ENCODE results near the gene TLR9. TPM values are rescaled to one million over a fixed set of nuclear protein-coding genes. Genes with fewer than 3 reads are reported as not detected.

The TLR9 gene
- total RNA-seq, 1 experiment from 2014 or later = 0.14 TPM

DNA sequence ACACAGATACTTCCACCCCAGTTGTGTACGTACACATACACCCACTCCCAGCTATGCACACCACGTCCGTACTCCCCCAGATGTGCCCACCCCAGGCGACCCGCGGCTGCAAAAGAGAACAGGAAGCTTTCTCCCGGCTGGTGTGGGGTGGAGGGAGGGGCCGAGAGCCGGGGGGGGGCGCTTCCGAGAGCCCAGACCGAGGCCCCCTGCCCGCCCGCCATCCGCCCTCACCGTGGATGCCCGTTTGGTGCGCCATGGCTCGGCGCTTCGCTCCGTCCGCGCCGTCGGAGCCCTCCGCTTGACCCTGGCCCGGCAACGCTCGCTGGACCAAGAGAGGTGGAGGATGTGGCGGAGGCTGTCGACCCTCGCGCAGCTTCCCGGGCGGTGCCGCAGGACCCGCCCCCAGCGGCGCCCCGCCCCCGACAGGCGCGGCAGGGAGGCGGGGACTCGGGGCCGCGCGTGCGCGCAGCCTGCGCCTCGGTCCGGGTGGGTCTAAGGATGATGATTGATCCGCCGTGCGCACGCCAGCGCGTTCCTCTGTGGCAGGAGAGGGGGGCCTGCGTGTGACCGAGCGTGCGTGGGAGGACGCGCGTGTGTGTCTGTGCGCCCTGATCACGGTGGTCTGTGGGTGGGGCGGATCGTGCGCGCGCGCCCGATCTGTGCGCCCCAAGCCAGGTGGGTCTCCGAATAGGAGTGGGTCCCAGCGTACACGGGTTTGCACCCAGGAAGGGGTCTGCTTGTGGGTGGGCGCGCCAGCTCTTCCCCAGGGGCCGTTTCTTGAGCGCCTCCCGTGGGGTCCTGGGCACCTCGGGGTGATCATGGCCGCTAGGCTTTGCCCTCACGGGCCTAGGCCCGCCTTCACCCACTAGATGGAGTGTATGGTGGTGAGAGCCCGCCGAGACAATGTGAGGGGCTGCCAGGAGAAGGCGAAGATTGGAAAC lies 13.6 kb upstream of the TLR9 start, which contains the start of gene TWF2:
Gene TWF2 (minus strand): TSS at position 398 of the 941 bp plus-strand sequence. CDS start 142 bp downstream, at position 256.
- peak within 1 kb of the TSS; percentile 89 for H3K27ac Mint-ChIP-seq (ENCODE audit: unreplicated experiment)
- no peaks in the 10 kb centered on the region for H3K27me3 Mint-ChIP-seq (ENCODE audit: unreplicated experiment)
- CTCF ChIA-PET = interaction anchor here (0.7 to 2.0 kb wide), 5 partner anchors 15 to 100 kb away, joined by 3 to 9 read pairs (median 3); no protein-coding TSS in a partner anchor
- peak; percentile 86 for DNase-seq
- TF ChIP-seq, protein P1, sequence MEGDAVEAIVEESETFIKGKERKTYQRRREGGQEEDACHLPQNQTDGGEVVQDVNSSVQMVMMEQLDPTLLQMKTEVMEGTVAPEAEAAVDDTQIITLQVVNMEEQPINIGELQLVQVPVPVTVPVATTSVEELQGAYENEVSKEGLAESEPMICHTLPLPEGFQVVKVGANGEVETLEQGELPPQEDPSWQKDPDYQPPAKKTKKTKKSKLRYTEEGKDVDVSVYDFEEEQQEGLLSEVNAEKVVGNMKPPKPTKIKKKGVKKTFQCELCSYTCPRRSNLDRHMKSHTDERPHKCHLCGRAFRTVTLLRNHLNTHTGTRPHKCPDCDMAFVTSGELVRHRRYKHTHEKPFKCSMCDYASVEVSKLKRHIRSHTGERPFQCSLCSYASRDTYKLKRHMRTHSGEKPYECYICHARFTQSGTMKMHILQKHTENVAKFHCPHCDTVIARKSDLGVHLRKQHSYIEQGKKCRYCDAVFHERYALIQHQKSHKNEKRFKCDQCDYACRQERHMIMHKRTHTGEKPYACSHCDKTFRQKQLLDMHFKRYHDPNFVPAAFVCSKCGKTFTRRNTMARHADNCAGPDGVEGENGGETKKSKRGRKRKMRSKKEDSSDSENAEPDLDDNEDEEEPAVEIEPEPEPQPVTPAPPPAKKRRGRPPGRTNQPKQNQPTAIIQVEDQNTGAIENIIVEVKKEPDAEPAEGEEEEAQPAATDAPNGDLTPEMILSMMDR (IDR thresholded peaks at IDR 0.05; ENCODE audit: unreplicated experiment) = no peak
- peaks cover 51% of the 10 kb centered on the region for H3K36me3 Mint-ChIP-seq (ENCODE audit: insufficient read depth, unreplicated experiment)
- no peaks in the 10 kb centered on the region for H3K9me3 Mint-ChIP-seq (ENCODE audit: low read depth, unreplicated experiment)
- BruUV-seq (replicated peaks) = TSS peak; percentile 84
- intact Hi-C loops (cut with micrococcal nuclease; ENCODE audit: unreplicated experiment) = loop anchor here (5.0 kb wide), 1 partner anchor 38 kb away; the partner anchor contains the start of gene WDR82
- peak within 1 kb of the TSS; percentile 87 for H3K4me3 Mint-ChIP-seq (ENCODE audit: low read depth, unreplicated experiment)
- peaks cover 22% of the 10 kb centered on the region for H3K4me1 Mint-ChIP-seq (ENCODE audit: low read depth, unreplicated experiment)

DNA sequence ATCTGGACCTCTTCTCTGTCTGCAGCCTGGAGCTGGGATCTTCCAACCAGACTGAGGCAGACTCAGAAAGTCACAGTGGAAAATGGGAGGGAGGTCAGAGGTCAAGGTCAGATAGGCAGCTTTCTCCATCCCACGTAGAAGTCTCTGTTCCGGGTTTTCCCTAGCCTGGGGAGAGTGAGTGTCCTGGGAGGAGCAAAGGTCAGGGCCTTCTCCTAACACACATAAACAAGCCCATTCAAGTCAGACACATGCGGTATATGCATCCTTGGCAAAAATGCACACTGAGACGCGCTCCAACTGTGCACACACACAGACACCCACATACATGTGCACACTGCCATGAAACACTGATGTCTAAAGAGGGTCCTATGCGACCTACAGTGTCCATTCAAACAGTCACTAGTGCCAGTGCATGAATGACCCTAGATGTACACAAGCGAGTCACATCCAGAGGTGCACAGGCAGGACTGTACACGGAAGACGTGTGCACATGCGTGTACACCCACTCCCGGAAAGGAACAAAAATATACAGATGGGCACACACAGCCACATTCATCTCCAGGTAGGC lies 12.8 kb upstream of the TLR9 start:
- BruUV-seq (replicated peaks) = TSS peak; percentile 75
- CTCF ChIA-PET = interaction anchor here (1.1 to 2.0 kb wide), 3 partner anchors 10 to 101 kb away, joined by 3 to 9 read pairs (median 7); no protein-coding TSS in a partner anchor
- Mint-ChIP-seq H3K4me3 (ENCODE audit: low read depth, unreplicated experiment) (peak overlapping the region; percentile 87), H3K9me3 (ENCODE audit: low read depth, unreplicated experiment) (no peaks in the 10 kb centered on the region), H3K27me3 (ENCODE audit: unreplicated experiment) (no peaks in the 10 kb centered on the region), H3K27ac (ENCODE audit: unreplicated experiment) (no peak overlapping the region), H3K36me3 (ENCODE audit: insufficient read depth, unreplicated experiment) (peaks cover 51% of the 10 kb centered on the region), H3K4me1 (ENCODE audit: low read depth, unreplicated experiment) (peaks cover 22% of the 10 kb centered on the region)
- DNase-seq = no peak
- TF ChIP-seq, protein P1 (IDR thresholded peaks at IDR 0.05; ENCODE audit: unreplicated experiment) = no peak
- intact Hi-C loops (cut with micrococcal nuclease; ENCODE audit: unreplicated experiment) = loop anchor here (5.0 kb wide), 1 partner anchor 39 kb away; the partner anchor contains the start of gene WDR82

DNA sequence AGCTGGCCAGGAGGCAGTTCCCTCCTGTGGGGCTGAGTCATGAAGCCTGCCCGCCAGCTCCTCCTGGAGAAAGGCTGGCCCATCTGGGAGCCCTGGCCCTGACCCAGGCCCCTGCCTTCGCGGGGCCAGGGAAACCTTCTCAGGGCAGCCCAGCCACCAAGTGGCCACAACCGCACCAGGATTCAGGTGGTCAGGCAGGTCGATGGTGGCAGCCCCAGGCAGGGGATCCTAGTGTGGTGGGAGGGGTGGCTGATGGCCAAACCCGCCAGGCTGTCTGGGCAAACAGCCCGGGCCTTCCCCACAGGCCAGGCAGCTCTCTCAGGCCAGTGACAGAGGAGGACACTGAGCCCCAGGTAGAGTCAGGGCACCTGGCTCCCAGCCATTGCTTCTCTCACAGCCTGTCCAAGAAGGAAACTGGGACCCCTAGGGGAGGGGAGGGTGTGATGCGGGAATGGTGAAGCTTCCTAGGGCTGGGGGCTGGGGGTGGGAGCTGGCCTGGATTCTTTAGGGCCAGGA lies 12.3 kb upstream of the TLR9 start:
- H3K27me3 Mint-ChIP-seq (ENCODE audit: unreplicated experiment) = no peaks in the 10 kb centered on the region
- no TSS peak for BruUV-seq (replicated peaks)
- H3K4me3 Mint-ChIP-seq (ENCODE audit: low read depth, unreplicated experiment) = peak overlapping the region; percentile 87
- H3K27ac Mint-ChIP-seq (ENCODE audit: unreplicated experiment) = peak overlapping the region; percentile 86
- intact Hi-C loops (cut with micrococcal nuclease; ENCODE audit: unreplicated experiment) = loop anchor here (5.0 kb wide), 1 partner anchor 40 kb away; the partner anchor contains the start of gene WDR82
- peak; percentile 75 for DNase-seq
- peaks cover 51% of the 10 kb centered on the region for H3K36me3 Mint-ChIP-seq (ENCODE audit: insufficient read depth, unreplicated experiment)
- H3K4me1 Mint-ChIP-seq (ENCODE audit: low read depth, unreplicated experiment) = peaks cover 22% of the 10 kb centered on the region
- no peaks in the 10 kb centered on the region for H3K9me3 Mint-ChIP-seq (ENCODE audit: low read depth, unreplicated experiment)
- CTCF ChIA-PET = interaction anchor here (0.6 to 2.0 kb wide), 8 partner anchors 10 to 296 kb away, joined by 3 to 15 read pairs (median 4); partner anchors contain the start of genes RRP9 and WDR82
- TF ChIP-seq, protein P1 (IDR thresholded peaks at IDR 0.05; ENCODE audit: unreplicated experiment) = no peak
